SK-N-SH (cell line): ENCODE measurements around the gene CTLA4. TPM values are rescaled to one million over a fixed set of nuclear protein-coding genes. Genes with fewer than 3 reads are reported as not detected.

ENCODE experiments used
- CTCF ChIA-PET: fragments of 300-600, 350-600 bp; formaldehyde crosslinking; extraction: SDS; loops from one replicate; lab custom pipeline; 2021; lab: Yijun Ruan, JAX
- POLR2A ChIA-PET: fragments of 350-600 bp; sonication (Branson Sonifier 250); formaldehyde crosslinking; extraction: SDS; loops from one replicate; lab custom pipeline; 2020; ENCODE audit warnings: antibody characterized with exemption, inconsistent platforms; lab: Yijun Ruan, JAX
- DNase-seq: peaks from one replicate; pipeline ENCODE4 v3.0.0; 2012
- H2AFZ ChIP-seq: fragments of 200-600 bp; sonication (generic); 2 replicates; pipeline ENCODE4 v1.8.1; 2016; ENCODE audit warnings: antibody characterized with exemption, mild to moderate bottlenecking, low read depth
- H3F3A ChIP-seq: fragments of 200-600 bp; sonication (generic); replicated peaks from 2 replicates; pipeline ENCODE3; 2016; ENCODE audit warnings: antibody characterized with exemption, mild to moderate bottlenecking; ENCODE audit not compliant: insufficient read depth
- H3K27ac ChIP-seq, 2 experiments: fragments of 200-500 bp in 1 of 2; fragments of 200-600 bp in 1 of 2; sonication (Bioruptor generic) in 1 of 2; sonication (generic), shearing (Covaris generic) in 1 of 2; 2 replicates each; pipeline versions ENCODE4 v1.5.1 to v1.6.1; 2014 to 2016; ENCODE audit warnings: low read depth in 2 of 2, inconsistent platforms in 1 of 2, low read length in 1 of 2, mild to moderate bottlenecking in 1 of 2, mixed read lengths in 1 of 2
- H3K27me3 ChIP-seq: fragments of 200-600 bp; sonication (generic), shearing (Covaris generic); 2 replicates; pipeline ENCODE4 v1.6.1; 2016; ENCODE audit warnings: mixed run types; ENCODE audit not compliant: insufficient read depth
- H3K36me3 ChIP-seq, 2 experiments: fragments of 200-500 bp in 1 of 2; fragments of 200-600 bp in 1 of 2; sonication (Bioruptor generic) in 1 of 2; sonication (generic) in 1 of 2; replicated peaks in 1 of 2; 2 replicates each; pipeline versions ENCODE3 to v1.5.1; 2014 to 2016; ENCODE audit warnings: low read length in 1 of 2, mild to moderate bottlenecking in 1 of 2; ENCODE audit not compliant: insufficient read depth in 2 of 2, control insufficient read depth in 1 of 2
- H3K4me1 ChIP-seq, 2 experiments: fragments of 200-500 bp in 1 of 2; fragments of 200-600 bp in 1 of 2; sonication (Bioruptor generic) in 1 of 2; sonication (generic), shearing (Covaris generic) in 1 of 2; 2 replicates each; pipeline versions ENCODE4 v1.5.1 to v1.6.1; 2014 to 2016; ENCODE audit warnings: low read depth in 1 of 2, low read length in 1 of 2, mixed run types in 1 of 2; ENCODE audit not compliant: insufficient read depth in 2 of 2, control insufficient read depth in 1 of 2
- H3K4me2 ChIP-seq: fragments of 200-600 bp; sonication (generic), shearing (Covaris generic); 2 replicates; pipeline ENCODE4 v1.6.1; 2017; ENCODE audit warnings: mixed run types
- H3K4me3 ChIP-seq, 2 experiments: fragments of 200-500 bp in 1 of 2; fragments of 200-600 bp in 1 of 2; sonication (Bioruptor generic) in 1 of 2; sonication (generic), shearing (Covaris generic) in 1 of 2; 2 replicates each; pipeline versions ENCODE4 v1.5.1 to v1.8.1; 2014 to 2016; ENCODE audit warnings: low read depth in 2 of 2, inconsistent platforms in 1 of 2, low read length in 1 of 2, mild to moderate bottlenecking in 1 of 2, mixed read lengths in 1 of 2, moderate library complexity in 1 of 2
- H3K79me2 ChIP-seq: fragments of 200-600 bp; sonication (generic); 2 replicates; pipeline ENCODE4 v1.8.1; 2017; ENCODE audit warnings: mild to moderate bottlenecking; ENCODE audit not compliant: insufficient read depth
- H3K9ac ChIP-seq: fragments of 200-600 bp; sonication (generic); 2 replicates; pipeline ENCODE4 v1.6.1; 2017; ENCODE audit warnings: mixed run types
- H3K9me2 ChIP-seq: fragments of 200-600 bp; sonication (generic); 2 replicates; pipeline ENCODE4 v1.6.1; 2017; ENCODE audit warnings: mixed run types
- H3K9me3 ChIP-seq: fragments of 200-600 bp; sonication (generic); 2 replicates; pipeline ENCODE4 v1.6.1; 2017; ENCODE audit warnings: mixed run types, mild to moderate bottlenecking, moderate library complexity
- H4K20me1 ChIP-seq: fragments of 200-600 bp; sonication (generic); 2 replicates; pipeline ENCODE4 v1.6.1; 2017; ENCODE audit warnings: mild to moderate bottlenecking, mixed run types; ENCODE audit not compliant: insufficient read depth
- CTCF ChIP-seq: fragments of 200-600 bp; sonication (generic); IDR thresholded peaks from 2 replicates; pipeline ENCODE4 v1.6.1; 2017; ENCODE audit warnings: antibody characterized with exemption, mild to moderate bottlenecking, moderate library complexity
- FOSL2 ChIP-seq: IDR thresholded peaks from 2 replicates; pipeline ENCODE4 v1.4.0; 2012; ENCODE audit warnings: low read depth, mild to moderate bottlenecking, moderate library complexity, borderline replicate concordance
- MEF2A ChIP-seq: IDR thresholded peaks from 2 replicates; pipeline ENCODE4 v1.4.0; 2012; ENCODE audit warnings: low read depth, borderline replicate concordance
- NFIC ChIP-seq: IDR thresholded peaks from 2 replicates; pipeline ENCODE4 v1.4.0; 2012; ENCODE audit warnings: borderline replicate concordance
- NRF1 ChIP-seq: IDR thresholded peaks from 2 replicates; pipeline ENCODE4 v1.6.1; 2012; ENCODE audit warnings: low read depth, mild to moderate bottlenecking, low read length
- RFX5 ChIP-seq: IDR thresholded peaks from 2 replicates; pipeline ENCODE4 v1.6.1; 2012; ENCODE audit warnings: mild to moderate bottlenecking, improper control_type of control experiment, low read length
- TCF12 ChIP-seq: IDR thresholded peaks from 2 replicates; pipeline ENCODE4 v1.4.0; 2012
- TEAD4 ChIP-seq: IDR thresholded peaks from 2 replicates; pipeline ENCODE4 v1.4.0; 2012; ENCODE audit warnings: mild to moderate bottlenecking, borderline replicate concordance; ENCODE audit not compliant: insufficient read depth
- WGBS: methylation state at CpG from one replicate; pipeline ENCODE4 v1.1.6; 2017; ENCODE audit warnings: low lambda C conversion rate; 5-methylcytosine and 5-hydroxymethylcytosine counted together
- polyA plus RNA-seq, 3 experiments: library from polyadenylated mRNA; depleted of rRNA; stranded (reverse); fragments of >200 nt; gene quantifications; 2 replicates each; pipeline ENCODE4 v1.2.3, GENCODE V29; 2012
- TF ChIP-seq, protein P1 (sequence below): IDR thresholded peaks from 2 replicates; pipeline ENCODE4 v1.4.0; 2012; ENCODE audit warnings: low read depth
- TF ChIP-seq, protein P2 (sequence below): fragments of 150-350 bp; IDR thresholded peaks from 2 replicates; pipeline ENCODE4 v1.6.1; 2017; ENCODE audit warnings: antibody characterized with exemption, low read length, low read depth, borderline replicate concordance

The CTLA4 gene
- polyA plus RNA-seq, 1 of the 3 experiments (the other 2 are of a cell fraction), result not detected

- H3K36me3 ChIP-seq, result no peaks in the 10 kb centered on the region
- no peak overlapping the region for H3K4me3 ChIP-seq
- no peaks in the 10 kb centered on the region for H3K9me2 ChIP-seq
- ChIA-PET CTCF (interaction anchor here (0.8 to 1.0 kb wide), 2 partner anchors 17 to 23 kb away, joined by 3 read pairs; no protein-coding TSS in a partner anchor), POLR2A (no interaction called here)
- H3K9me3 ChIP-seq, result no peaks in the 10 kb centered on the region
- no peak overlapping the region; a peak in 1 of 4 replicates for H3K27ac ChIP-seq
- no peak for DNase-seq
- H2AFZ ChIP-seq, result no peak overlapping the region
- H3K4me1 ChIP-seq, result no peaks in the 10 kb centered on the region; a peak in 1 of 4 replicates
- no peaks in the 10 kb centered on the region for H4K20me1 ChIP-seq
- no peaks in the 10 kb centered on the region for H3K27me3 ChIP-seq
- no peak overlapping the region for H3K9ac ChIP-seq
- WGBS, result 52% methylated on average over 3 of the region's 3 CpGs
- H3K4me2 ChIP-seq, result no peak overlapping the region
- H3F3A ChIP-seq, result no peaks in the 10 kb centered on the region
- no peaks in the 10 kb centered on the region for H3K79me2 ChIP-seq
- no peak for TF ChIP-seq FOSL2
- no peak for TF ChIP-seq NRF1
- TF ChIP-seq, protein P1, sequence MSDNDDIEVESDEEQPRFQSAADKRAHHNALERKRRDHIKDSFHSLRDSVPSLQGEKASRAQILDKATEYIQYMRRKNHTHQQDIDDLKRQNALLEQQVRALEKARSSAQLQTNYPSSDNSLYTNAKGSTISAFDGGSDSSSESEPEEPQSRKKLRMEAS, result no peak
- no peak for TF ChIP-seq TEAD4
- no peak for TF ChIP-seq NFIC
- no peak for TF ChIP-seq MEF2A
- TF ChIP-seq, protein P2, sequence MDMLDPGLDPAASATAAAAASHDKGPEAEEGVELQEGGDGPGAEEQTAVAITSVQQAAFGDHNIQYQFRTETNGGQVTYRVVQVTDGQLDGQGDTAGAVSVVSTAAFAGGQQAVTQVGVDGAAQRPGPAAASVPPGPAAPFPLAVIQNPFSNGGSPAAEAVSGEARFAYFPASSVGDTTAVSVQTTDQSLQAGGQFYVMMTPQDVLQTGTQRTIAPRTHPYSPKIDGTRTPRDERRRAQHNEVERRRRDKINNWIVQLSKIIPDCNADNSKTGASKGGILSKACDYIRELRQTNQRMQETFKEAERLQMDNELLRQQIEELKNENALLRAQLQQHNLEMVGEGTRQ, result no peak
Measured at GRCh38 chr2:203886661-203887151, 19.1 kb downstream of the CTLA4 start.

- CTCF ChIA-PET, result interaction anchor here (0.8 to 1.0 kb wide), 2 partner anchors 16 to 22 kb away, joined by 3 read pairs; no protein-coding TSS in a partner anchor
- Histone ChIP-seq H3K4me1 (no peaks in the 10 kb centered on the region; a peak in 1 of 4 replicates), H3K9me2 (no peaks in the 10 kb centered on the region), H2AFZ (no peak overlapping the region), H3K27me3 (no peaks in the 10 kb centered on the region), H3K79me2 (no peaks in the 10 kb centered on the region), H3K27ac (no peak overlapping the region; a peak in 1 of 4 replicates), H4K20me1 (no peaks in the 10 kb centered on the region), H3K4me2 (no peak overlapping the region), H3K36me3 (no peaks in the 10 kb centered on the region), H3K4me3 (no peak overlapping the region), H3K9ac (no peak overlapping the region), H3F3A (no peaks in the 10 kb centered on the region), H3K9me3 (no peaks in the 10 kb centered on the region)
- TF ChIP-seq CTCF (no peak), TEAD4 (no peak), RFX5 (no peak), TCF12 (peak; percentile 40)
- DNase-seq, result no peak
- POLR2A ChIA-PET, result no interaction called here
Measured at GRCh38 chr2:203887677-203888076, 20.1 kb downstream of the CTLA4 start.
